GM12878 (cell line): ENCODE results near the gene KIF23. TPM values are rescaled to one million over a fixed set of nuclear protein-coding genes. Genes with fewer than 3 reads are reported as not detected.

Experiments used
- ATAC-seq: fragments of 200-7000 bp; cut with Tn5 transposase; 3 replicates; pipeline ENCODE4 v1.9.1; 2020; ENCODE audit warnings: mild to moderate bottlenecking, moderate library complexity
- BruUV-seq: library from RNA; stranded (reverse); fragments of 400-500 nt; replicated peaks from 2 replicates; lab custom pipeline; 2021; lab: Mats Ljungman, UMichigan
- CTCF ChIA-PET: fragments of 300-600 bp; sonication (Branson Sonifier 250); formaldehyde crosslinking; extraction: SDS; loops from one replicate; lab custom pipeline; 2021; ENCODE audit warnings: inconsistent platforms; lab: Yijun Ruan, JAX
- POLR2A ChIA-PET: fragments of 350-600 bp; formaldehyde crosslinking; extraction: SDS; loops from one replicate; lab custom pipeline; 2021; ENCODE audit warnings: inconsistent platforms; lab: Charles Lee
- RAD21 ChIA-PET: fragments of 300-600 bp; sonication (Branson Sonifier 250); formaldehyde crosslinking; loops from one replicate; lab custom pipeline; 2023; ENCODE audit warnings: antibody characterized with exemption; ENCODE audit not compliant: unreplicated experiment; lab: Charles Lee
- SMC1A ChIA-PET: fragments of 300-600 bp; sonication (Branson Sonifier 250); formaldehyde crosslinking; loops from one replicate; lab custom pipeline; 2023; ENCODE audit not compliant: unreplicated experiment, uncharacterized antibody; lab: Charles Lee
- DNase-seq: peaks from one replicate; pipeline ENCODE4 v3.0.0-alpha.2; 2011; ENCODE audit warnings: low read depth, low spot score
- FAIRE-seq: peaks from 3 replicates; lab custom pipeline; 2011; peaks lifted over from hg19 to GRCh38; lab: Jason Lieb, UNC
- H2AFZ ChIP-seq: 2 replicates; pipeline ENCODE4 v1.6.0; 2011; ENCODE audit warnings: low read depth, low read length, control low read depth; ENCODE audit not compliant: control insufficient read depth
- H3K27ac ChIP-seq: 2 replicates; pipeline ENCODE4 v1.5.1; 2011; ENCODE audit warnings: control low read depth; ENCODE audit not compliant: control insufficient read depth, insufficient read depth
- H3K27me3 ChIP-seq, 2 experiments: replicated peaks in 1 of 2; 2 replicates each; pipeline versions ENCODE4 v1.6.0 to v1.6.1; 2011; ENCODE audit warnings: low read length in 1 of 2; ENCODE audit not compliant: control insufficient read depth in 2 of 2, insufficient read depth in 2 of 2
- H3K36me3 ChIP-seq, 2 experiments: 2 replicates each; pipeline ENCODE4 v1.5.1; 2011; ENCODE audit warnings: low read length in 1 of 2; ENCODE audit not compliant: control insufficient read depth in 2 of 2, insufficient read depth in 2 of 2
- H3K4me1 ChIP-seq: 2 replicates; pipeline ENCODE4 v1.6.1; 2011; ENCODE audit warnings: mild to moderate bottlenecking, low read length, moderate library complexity, mixed read lengths; ENCODE audit not compliant: control insufficient read depth, insufficient read depth
- H3K4me2 ChIP-seq: 2 replicates; pipeline ENCODE4 v1.6.0; 2011; ENCODE audit warnings: control low read depth; ENCODE audit not compliant: control insufficient read depth, insufficient read depth
- H3K4me3 ChIP-seq: fragments of 200-600 bp; sonication (generic); 2 replicates; pipeline ENCODE4 v1.5.1; 2016
- H3K79me2 ChIP-seq: 2 replicates; pipeline ENCODE4 v1.6.0; 2011; ENCODE audit warnings: low read length; ENCODE audit not compliant: control insufficient read depth, insufficient read depth
- H3K9ac ChIP-seq: 2 replicates; pipeline ENCODE4 v1.8.0; 2011; ENCODE audit warnings: low read length, control low read depth, mixed read lengths; ENCODE audit not compliant: control insufficient read depth, insufficient read depth
- H3K9me3 ChIP-seq: replicated peaks from 3 replicates; pipeline ENCODE4 v1.5.1; 2011; ENCODE audit warnings: mild to moderate bottlenecking, low read length; ENCODE audit not compliant: control insufficient read depth, insufficient read depth
- H4K20me1 ChIP-seq: 2 replicates; pipeline ENCODE4 v1.6.0; 2011; ENCODE audit not compliant: control insufficient read depth, insufficient read depth
- ATF2 ChIP-seq: IDR thresholded peaks from 2 replicates; pipeline ENCODE4 v1.6.1; 2012; ENCODE audit warnings: low read length, inconsistent platforms
- CREB1 ChIP-seq: IDR thresholded peaks from 2 replicates; pipeline ENCODE4 v1.6.1; 2012; ENCODE audit warnings: low read depth, mild to moderate bottlenecking, inconsistent platforms
- E4F1 ChIP-seq: fragments of 450-650 bp; IDR thresholded peaks from 2 replicates; pipeline ENCODE4 v1.6.1; 2018; ENCODE audit warnings: borderline replicate concordance, mild to moderate bottlenecking; ENCODE audit not compliant: partially characterized antibody
- EGR1 ChIP-seq, 2 experiments: IDR thresholded peaks; 1 replicate in 1 of 2; 2 replicates in 1 of 2; pipeline ENCODE4 v1.6.1; 2011 to 2012; ENCODE audit warnings: low read depth in 2 of 2, low read length in 2 of 2, borderline replicate concordance in 1 of 2, mild to moderate bottlenecking in 1 of 2, moderate library complexity in 1 of 2
- NFIC ChIP-seq: IDR thresholded peaks from 2 replicates; pipeline ENCODE4 v1.6.1; 2012; ENCODE audit warnings: low read depth, mild to moderate bottlenecking, inconsistent platforms, low read length, moderate library complexity
- PAX5 ChIP-seq: IDR thresholded peaks from 2 replicates; pipeline ENCODE4 v1.6.1; 2011; ENCODE audit warnings: low read depth, low read length, borderline replicate concordance
- PAX8 ChIP-seq: fragments of 450-650 bp; IDR thresholded peaks from 2 replicates; pipeline ENCODE4 v1.6.1; 2017; ENCODE audit warnings: mild to moderate bottlenecking, moderate library complexity
- PRDM15 ChIP-seq: fragments of 450-650 bp; formaldehyde crosslinking; IDR thresholded peaks from 2 replicates; pipeline ENCODE4 v1.4.0; 2020; ENCODE audit warnings: mild to moderate bottlenecking, moderate library complexity
- RFX5 ChIP-seq: IDR thresholded peaks from 2 replicates; pipeline ENCODE4 v1.6.1; 2011; ENCODE audit warnings: low read depth, low read length, improper control_type of control experiment
- RUNX3 ChIP-seq: IDR thresholded peaks from 2 replicates; pipeline ENCODE4 v1.6.1; 2012; ENCODE audit warnings: low read length, inconsistent platforms
- SREBF2 ChIP-seq: IDR thresholded peaks from 2 replicates; pipeline ENCODE4 v1.6.1; 2012; ENCODE audit warnings: mild to moderate bottlenecking, low read length
- WRNIP1 ChIP-seq: IDR thresholded peaks from 2 replicates; pipeline ENCODE4 v1.6.1; 2011; ENCODE audit warnings: low read depth, low read length, improper control_type of control experiment, borderline replicate concordance
- ZNF274 ChIP-seq: IDR thresholded peaks from one replicate; pipeline ENCODE4 v1.8.0; 2011; ENCODE audit not compliant: insufficient read length, insufficient read depth
- WGBS: methylation state at CpG from one replicate; pipeline ENCODE4 v1.1.6; 2016; ENCODE audit warnings: low lambda C conversion rate; ENCODE audit not compliant: insufficient replicate concordance, insufficient coverage; ENCODE audit errors: missing lambda C conversion rate; 5-methylcytosine and 5-hydroxymethylcytosine counted together
- in situ Hi-C: fragments of 300-500 bp; cut with MboI; formaldehyde crosslinking; loops from 9 replicates; pipeline ENCODE4 v1.14.3; 2018; ENCODE audit warnings: mixed read lengths
- intact Hi-C: fragments of 100-400 bp; cut with micrococcal nuclease; formaldehyde crosslinking; loops from one replicate; pipeline ENCODE4 v1.14.2; 2022; ENCODE audit not compliant: unreplicated experiment
- polyA plus RNA-seq, 11 experiments: library from polyadenylated mRNA; depleted of rRNA in 4 of 11; unstranded in 6 of 11; stranded (reverse) in 5 of 11; fragments of >200 nt; fragmentation: Nextera tagmentation in 4 of 11; fragmentation: Illumina TruSeq in 1 of 11; extraction: Ambion mirVana in 4 of 11; extraction: Trizol in 1 of 11; gene quantifications; 1 replicate in 1 of 11; 2 replicates in 10 of 11; pipeline versions ENCODE4 v1.2.1 to v1.2.3, GENCODE V29; 2011 to 2016; ENCODE audit warnings: inconsistent platforms in 2 of 11, missing spikeins in 2 of 11, low read depth in 1 of 11
- total RNA-seq, 4 experiments: library from RNA; depleted of rRNA in 3 of 4; stranded (reverse); fragments of >200 nt in 3 of 4; fragmentation: Illumina TruSeq in 1 of 4; extraction: Trizol in 1 of 4; gene quantifications; 2 replicates each; pipeline versions ENCODE4 v1.2.1 to v1.2.3, GENCODE V29; 2013 to 2021

Gene KIF23
- total and polyA plus RNA-seq, 10 of the 15 experiments (the other 5 are each of a cell fraction or from before 2014, with no cell fraction given): 28.0 to 62.5 (median 46.6) TPM

GRCh38 chr15:69400850-69401249 is 13.3 kb upstream of the KIF23 start (continued):
- TF ChIP-seq RFX5 (no peak), RUNX3 (no peak)
- TF ChIP-seq, all 136 proteins: peak for 0

GRCh38 chr15:69402816-69403215 is 11.3 kb upstream of the KIF23 start:
- CTCF ChIA-PET: interaction anchor here (2.0 kb wide), 1 partner anchor 9 kb away, joined by 12 read pairs; no protein-coding TSS in a partner anchor
- no peak for ATAC-seq
- Histone ChIP-seq H3K9ac (no peak overlapping the region), H3K79me2 (no peaks in the 10 kb centered on the region), H3K27me3 (0 out of 4 replicates have a peak, but pooled peaks cover 0 to 2% of the 10 kb centered on the region in 2 experiments), H3K36me3 (no peaks in the 10 kb centered on the region), H4K20me1 (no peaks in the 10 kb centered on the region), H3K9me3 (no peaks in the 10 kb centered on the region), H3K4me2 (no peak overlapping the region), H3K4me1 (no peaks in the 10 kb centered on the region), H2AFZ (no peak overlapping the region), H3K4me3 (no peak overlapping the region), H3K27ac (no peak overlapping the region)
- SMC1A ChIA-PET: interaction anchor here (1.1 kb wide), 1 partner anchor 62 kb away, joined by 3 read pairs; no protein-coding TSS in a partner anchor
- in situ Hi-C loops (no loop called here), intact Hi-C loops (no loop called here)
- TF ChIP-seq EGR1 (IDR thresholded peaks at IDR 0.05; ENCODE audit: borderline replicate concordance in 1 of 2, low read depth in 2 of 2, low read length in 2 of 2) (no peak), E4F1 (no peak), PAX8 (no peak), NFIC (no peak), PRDM15 (CRISPR knock-in tag) (no peak), WRNIP1 (no peak), ZNF274 (no peak), PAX5 (no peak), SREBF2 (no peak), ATF2 (no peak), CREB1 (no peak)
- WGBS: 47% methylated on average over 2 of the region's 2 CpGs
- POLR2A ChIA-PET: no interaction called here
- DNase-seq: no peak
- no TSS peak for BruUV-seq
- FAIRE-seq: no peak
- RAD21 ChIA-PET: no interaction called here
